PFSK-1 (cell line): ENCODE measurements around the gene SAC3D1.

Experiments used
- TAF1 ChIP-seq: IDR thresholded peaks from 2 replicates; pipeline ENCODE4 v1.6.1; 2012; ENCODE audit warnings: low read length, control low read depth, borderline replicate concordance; ENCODE audit not compliant: insufficient read depth
- TF ChIP-seq, protein P1 (sequence below), 2 experiments: IDR thresholded peaks; 2 replicates each; pipeline versions ENCODE4 v1.6.1 to v1.8.0; 2011 to 2012; ENCODE audit warnings: low read depth in 2 of 2, low read length in 2 of 2, control low read depth in 1 of 2, inconsistent platforms in 1 of 2, mild to moderate bottlenecking in 1 of 2, moderate library complexity in 1 of 2; ENCODE audit not compliant: insufficient read depth in 1 of 2

DNA sequence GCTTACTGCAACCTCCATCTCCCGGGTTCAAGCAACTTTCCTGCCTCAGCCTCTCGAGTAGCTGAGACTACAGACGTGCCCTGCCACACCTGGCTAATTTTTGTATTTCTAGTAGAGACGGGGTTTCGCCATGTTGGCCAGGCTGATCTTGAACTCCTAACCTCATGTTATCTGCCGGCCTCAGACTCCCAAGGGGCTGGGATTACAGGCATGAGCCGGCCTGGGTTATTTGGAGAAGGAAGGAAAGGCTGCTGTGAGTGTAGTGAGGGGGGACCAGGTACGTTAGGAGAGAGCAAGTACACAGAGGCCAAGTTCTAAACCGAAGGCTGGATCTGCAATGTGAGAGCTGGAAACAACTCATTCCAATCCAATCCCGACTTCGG, 44.7 kb upstream of the SAC3D1 start:
- TF ChIP-seq, protein P1, sequence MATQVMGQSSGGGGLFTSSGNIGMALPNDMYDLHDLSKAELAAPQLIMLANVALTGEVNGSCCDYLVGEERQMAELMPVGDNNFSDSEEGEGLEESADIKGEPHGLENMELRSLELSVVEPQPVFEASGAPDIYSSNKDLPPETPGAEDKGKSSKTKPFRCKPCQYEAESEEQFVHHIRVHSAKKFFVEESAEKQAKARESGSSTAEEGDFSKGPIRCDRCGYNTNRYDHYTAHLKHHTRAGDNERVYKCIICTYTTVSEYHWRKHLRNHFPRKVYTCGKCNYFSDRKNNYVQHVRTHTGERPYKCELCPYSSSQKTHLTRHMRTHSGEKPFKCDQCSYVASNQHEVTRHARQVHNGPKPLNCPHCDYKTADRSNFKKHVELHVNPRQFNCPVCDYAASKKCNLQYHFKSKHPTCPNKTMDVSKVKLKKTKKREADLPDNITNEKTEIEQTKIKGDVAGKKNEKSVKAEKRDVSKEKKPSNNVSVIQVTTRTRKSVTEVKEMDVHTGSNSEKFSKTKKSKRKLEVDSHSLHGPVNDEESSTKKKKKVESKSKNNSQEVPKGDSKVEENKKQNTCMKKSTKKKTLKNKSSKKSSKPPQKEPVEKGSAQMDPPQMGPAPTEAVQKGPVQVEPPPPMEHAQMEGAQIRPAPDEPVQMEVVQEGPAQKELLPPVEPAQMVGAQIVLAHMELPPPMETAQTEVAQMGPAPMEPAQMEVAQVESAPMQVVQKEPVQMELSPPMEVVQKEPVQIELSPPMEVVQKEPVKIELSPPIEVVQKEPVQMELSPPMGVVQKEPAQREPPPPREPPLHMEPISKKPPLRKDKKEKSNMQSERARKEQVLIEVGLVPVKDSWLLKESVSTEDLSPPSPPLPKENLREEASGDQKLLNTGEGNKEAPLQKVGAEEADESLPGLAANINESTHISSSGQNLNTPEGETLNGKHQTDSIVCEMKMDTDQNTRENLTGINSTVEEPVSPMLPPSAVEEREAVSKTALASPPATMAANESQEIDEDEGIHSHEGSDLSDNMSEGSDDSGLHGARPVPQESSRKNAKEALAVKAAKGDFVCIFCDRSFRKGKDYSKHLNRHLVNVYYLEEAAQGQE (IDR thresholded peaks at IDR 0.05; ENCODE audit: insufficient read depth in 1 of 2, low read depth in 2 of 2, low read length in 2 of 2) = no peak
- TF ChIP-seq TAF1 = no peak
